ENCODE measurements around the gene KLF7.

Gene KLF7

DNA sequence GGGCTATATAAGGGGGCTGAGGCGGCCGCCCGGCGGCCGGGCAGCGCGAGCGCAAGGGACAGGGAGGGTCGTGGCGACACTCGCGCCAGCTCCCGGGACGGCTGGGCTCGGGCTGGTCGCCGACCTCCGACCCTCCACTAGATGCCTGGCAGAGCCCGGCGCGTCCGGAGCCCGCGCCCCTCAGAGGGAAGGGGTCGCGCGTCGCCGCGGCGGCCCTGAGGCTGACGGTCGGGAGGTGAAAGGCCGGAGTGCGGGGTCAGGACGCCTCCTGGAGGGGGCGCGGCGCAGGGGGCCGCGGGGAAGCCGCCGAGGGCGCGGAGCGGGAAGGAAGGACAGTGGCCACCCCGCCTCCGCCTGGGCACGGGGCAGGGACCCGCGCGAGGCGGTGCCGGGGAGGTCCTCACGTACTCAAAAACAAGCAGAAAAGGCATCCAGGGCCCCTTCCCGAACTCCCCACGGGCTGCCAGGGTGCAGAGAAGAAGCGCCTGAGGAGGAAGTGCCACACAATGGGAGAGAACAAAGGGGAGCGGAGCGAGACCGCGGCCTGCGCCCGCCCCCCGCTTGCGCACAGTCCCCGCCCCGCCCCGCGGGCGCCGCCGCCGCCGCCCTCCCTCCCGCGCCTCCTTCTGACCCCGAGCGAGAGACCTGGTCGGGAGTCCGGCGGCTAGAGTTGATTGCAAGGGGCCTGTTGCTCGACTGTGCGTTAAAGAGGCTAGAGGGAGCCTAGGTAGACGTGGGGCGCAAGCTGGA, 776 bp upstream of the KLF7 start:
- peak; percentile 75 for DNase-seq

DNA sequence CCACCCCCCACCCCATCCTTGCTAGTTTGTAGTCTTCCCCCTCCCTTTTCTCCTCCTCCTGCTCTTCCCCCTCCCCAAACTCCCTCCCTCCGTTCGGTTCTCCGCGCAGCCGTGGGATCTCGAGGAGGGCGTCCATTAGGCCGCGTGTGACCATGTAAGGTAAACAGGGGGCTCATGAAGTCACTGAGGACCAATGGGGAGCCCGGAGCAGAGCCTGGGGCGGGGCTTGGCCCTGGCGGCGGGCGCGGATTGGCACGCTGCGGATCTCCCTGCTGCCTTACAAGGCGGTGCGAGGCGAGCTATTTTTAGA, 246 bp upstream of the KLF7 start:
- peak; percentile 96 for DNase-seq

DNA sequence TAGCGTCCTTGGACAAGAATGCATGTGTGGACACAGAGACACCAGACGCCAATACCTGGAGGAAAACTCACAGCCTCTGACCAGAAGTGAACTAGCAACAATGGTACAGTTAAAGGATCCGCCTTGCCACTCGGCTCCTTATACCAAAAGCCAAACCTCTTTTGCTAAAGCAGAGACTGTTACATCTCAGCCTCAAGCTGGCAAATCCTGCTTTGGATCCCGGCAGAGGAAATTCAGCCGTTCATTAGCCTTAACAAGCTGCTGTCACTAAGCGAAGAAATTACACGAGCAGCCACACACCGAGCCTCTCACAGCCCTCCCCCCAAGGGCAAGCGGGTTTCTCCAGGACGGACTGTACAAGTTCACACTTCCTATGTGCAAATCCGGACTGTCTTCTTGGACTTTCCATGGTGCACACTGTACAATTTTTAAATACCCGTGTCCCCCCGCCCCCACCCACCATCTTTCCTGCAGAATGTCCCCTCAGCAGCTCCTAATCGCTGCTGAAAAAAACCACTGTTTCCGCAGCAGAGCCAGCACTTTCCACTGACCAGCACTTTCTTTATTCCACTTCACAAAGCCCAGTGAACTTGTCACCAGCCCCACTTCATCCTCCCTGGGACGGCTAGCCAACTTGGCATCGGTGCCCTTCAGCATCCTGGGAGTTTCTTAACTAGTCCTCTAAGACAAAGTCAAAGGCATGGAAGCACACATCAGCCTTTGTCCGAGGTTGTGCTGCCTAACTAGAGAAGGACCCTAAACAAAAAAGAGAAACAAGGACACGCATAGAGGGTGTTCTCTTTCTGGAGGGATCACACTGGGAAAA, 1.5 kb downstream of the KLF7 start:
- peak; percentile 44 for DNase-seq

DNA sequence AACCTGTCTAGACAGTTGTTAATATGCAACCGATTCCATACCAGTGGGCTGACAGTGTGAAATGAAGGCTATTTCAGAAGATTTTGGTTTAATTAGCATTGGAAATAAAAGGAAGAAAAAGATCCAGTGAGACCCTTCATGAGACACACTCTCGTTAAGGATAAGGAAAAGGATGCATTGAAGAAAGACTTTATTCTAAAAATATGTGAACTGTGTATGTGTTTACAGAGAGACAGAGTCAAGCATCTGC, 2.1 kb downstream of the KLF7 start:
- DNase-seq = no peak

DNA sequence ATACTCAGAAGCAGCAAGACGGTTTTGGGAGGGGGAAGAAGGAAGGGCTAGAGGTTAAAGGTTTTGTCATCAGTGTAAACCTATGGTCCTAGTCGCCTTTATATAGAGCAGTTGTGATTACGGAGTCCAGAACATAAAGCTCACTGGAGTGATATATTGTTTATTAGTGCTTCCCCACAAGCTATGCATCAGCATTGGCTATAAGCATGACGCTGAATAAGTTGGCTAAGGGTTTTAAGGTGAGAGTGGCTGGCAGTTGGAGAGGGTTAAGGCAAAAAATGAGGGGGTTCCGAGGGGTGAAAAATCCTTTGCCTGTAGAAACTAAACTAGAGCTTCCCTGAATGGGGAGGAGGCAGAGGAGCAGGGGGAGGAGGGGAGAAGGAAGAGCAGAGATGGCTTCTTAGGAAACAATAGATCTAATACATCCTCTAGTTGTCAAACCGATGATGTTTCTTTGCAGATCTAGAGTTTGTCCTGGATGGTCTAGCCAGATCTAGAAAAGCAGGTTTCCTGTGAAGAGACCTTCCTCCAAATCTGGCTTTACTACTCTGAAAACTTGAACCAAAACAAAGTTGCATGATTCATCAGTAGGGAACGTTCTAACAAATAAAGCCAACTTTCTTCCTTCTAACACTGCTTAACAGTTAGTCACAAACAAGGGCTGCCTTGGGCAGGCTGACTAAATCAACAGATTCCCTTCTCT, 2.5 kb downstream of the KLF7 start:
- peak; percentile 63 for DNase-seq

DNA sequence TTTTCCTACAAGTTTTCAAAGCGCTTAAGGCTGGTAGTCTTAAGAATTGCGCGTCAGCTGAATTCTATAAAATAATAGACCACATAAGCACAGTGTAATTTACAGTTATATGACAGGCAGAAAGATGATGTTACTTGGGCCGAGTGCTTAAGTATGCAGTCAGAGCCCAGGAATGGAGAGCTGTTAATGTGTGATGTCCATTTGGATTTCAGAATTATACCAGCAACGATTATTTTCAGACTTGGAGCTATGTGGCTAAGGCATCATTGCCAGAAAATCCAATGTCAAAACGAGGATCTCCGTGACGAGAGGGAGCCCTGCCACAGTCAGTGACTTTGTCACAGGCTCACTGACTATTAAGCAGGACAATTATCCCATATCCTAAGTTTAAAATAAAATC, 3.4 kb downstream of the KLF7 start:
- no peak for DNase-seq

DNA sequence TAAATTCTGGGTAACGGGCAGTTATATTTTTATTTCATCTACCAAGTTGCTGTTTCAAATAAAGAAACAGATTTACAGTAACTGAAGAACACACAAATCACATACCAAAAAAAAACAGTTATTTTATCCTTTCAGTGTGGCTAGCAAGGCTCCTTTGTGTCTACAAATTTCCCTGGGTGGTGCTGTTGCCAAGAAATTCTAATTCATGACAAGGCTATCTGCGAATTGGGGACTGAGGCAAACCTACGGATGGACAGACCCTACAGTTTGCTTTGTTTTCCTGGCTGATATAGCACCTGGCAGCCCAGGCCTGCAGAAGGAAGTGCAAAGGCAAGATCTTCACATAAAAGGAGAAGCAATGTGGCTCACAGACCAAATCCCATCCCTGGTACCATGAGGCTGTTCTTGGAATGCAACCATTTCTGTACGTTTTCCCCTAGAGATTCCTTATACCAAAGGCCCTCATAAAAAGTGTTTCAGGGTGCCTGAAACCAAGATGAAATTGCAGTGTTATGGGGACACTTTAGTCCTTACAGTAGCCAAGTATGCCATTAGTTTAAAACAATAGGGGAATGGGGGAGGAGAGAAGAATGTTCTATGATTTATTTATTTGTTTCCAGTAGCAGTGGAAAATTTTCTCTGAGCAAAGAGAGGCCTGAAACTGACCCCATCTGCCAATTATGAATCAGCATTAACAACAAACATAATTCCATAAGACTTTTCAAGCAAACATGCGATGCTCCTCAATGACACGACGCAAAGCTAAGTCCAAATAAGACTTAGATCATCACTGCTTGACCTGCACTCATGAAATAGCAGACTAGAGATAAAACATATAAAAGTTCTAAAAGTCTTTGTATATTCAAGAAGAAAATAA, 4.3 kb downstream of the KLF7 start:
- DNase-seq = no peak

DNA sequence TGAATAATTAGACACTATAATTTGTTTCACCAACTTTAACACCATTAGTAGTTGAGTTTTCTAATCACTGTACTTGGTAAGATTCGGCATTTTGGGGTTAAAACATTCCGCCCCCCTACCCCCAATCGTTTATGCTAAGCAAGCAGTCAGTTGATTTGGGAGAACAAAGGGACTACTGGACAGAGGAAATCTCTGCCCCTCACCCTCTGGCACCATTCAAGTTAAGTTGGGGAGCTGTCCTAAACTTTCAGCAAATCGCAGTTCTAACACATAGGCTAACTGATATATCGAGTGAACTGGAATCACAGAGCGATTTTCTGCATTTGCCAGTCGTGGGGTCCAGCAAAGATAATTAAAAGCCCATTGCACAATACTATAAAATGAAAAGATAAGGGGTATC, 5.6 kb downstream of the KLF7 start:
- no peak for DNase-seq

DNA sequence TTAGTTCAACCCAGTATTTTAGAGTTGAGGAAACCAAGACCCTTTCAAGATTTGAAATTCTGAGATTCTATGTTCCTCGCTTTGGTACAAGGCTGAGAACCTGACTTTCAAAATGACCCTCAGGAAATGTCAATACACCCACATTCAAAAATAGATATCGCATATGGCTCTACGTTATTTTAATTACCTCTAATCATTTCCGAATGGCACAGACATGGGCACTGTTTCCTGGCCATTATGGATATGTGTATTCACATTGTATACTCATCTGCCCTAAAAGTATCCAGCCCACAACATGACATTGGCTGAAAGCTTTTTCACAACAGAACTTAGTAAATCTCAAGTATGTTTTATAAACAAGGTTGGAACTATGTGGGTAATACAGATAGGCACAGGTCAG, 6.7 kb downstream of the KLF7 start:
- no peak for DNase-seq

DNA sequence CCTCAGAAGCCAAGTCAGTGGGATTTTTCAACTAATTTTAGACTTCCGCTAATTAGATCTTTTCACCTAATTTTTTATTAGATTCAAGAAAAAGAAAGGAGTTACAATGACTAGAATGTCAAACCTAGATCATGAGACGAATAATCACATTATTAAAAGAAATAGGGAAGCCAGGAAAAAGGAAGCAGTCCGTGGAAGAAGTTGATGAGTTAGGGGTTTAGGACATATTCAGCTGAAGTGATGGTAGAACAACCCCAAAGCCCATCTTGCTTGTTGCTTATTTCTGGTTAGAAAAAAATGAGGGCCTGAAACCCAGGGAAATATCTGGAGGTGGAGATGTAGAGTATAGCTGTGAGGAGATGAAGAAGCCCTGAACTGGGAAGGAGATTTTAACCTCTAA, 8.0 kb downstream of the KLF7 start:
- DNase-seq = no peak

DNA sequence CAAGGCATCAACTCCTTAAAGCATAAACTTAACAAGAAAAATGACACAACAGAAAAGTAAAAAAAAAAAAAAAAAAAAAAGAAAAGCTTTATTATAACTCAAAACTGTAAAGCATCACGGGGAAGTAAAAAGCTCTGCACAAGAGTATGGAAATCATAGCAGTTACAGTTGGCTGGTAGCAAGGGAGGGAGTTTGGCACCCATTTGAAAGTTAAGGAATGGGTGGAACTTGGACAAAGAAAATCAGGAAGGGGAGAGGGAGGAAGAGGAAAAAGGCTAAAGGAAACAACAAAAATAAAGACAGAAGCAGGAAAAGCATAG, 8.6 kb downstream of the KLF7 start:
- no peak for DNase-seq

DNA sequence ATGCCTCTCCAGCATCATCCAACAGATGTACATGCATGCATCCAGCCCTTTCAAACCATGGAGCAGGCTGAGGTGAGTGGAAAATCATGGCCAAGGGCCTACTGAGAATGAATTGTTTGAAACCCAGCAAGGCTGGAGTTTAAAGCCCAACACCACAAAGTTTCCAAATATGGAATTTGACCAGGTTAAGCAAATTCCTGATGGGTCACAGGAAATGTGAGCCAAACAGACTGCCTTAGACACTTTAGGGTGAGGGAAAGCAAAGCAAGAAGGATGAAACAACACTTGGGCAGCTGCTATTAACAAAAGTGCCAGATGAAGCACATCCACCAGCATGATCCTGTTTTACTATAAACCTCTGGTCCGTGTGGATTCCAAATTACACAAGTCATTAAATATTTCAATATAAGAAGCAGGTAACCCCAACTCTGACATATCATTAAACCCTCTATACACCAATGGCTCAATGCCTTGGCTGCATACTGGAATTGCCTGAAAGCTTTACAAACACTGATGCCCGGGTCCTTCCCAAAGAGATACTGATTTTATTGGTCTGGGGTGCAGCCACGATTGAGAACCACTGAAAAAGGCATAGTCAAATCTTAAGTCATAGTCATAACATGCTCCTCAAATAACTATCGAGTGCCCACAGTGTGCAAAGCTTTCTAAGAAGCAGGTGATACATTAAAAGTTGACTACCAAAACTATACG, 9.1 kb downstream of the KLF7 start:
- no peak for DNase-seq

DNA sequence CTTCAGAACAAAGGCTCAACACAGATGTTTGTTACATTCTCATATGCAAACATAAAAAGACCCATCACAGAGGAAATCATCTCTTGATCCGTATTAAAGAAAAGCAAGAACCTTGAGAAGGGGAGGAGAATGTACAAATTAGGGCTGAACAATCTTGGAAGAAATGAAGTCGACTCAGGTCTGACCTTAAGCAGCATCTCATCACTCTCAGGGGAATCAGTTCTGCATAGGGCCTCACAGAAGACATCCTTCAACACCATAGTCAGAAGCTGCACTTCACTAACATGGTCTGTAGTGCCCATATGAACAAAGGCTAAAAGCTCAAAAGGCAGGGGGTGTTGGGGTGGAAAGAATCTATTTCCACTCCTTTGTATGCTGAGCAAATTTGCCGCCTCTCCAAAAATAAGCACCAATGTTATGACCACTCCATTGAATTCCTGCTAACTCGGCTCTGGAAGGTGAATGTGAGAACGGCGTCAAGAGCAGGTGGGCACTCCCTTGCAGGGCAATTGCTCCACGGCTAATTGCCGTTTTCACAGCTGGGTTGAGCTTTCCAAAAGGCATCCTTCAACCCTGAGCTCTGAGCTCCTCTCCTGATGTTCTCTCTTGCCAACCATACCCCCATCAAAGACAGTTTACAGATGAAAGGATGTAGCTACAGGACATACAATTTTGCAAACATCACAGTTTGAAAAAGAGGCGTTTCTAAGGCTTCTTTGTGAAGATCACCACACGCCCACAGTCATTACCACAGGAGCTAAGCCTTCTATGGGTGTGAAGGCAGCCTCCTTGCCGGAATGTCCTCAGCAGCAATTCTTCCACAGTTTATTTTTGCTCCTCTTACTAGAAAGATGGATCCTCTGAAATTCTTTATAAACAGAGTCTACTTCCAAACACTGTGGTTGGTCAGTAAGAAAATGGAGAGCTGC, 10.0 kb downstream of the KLF7 start:
- peak; percentile 34 for DNase-seq

DNA sequence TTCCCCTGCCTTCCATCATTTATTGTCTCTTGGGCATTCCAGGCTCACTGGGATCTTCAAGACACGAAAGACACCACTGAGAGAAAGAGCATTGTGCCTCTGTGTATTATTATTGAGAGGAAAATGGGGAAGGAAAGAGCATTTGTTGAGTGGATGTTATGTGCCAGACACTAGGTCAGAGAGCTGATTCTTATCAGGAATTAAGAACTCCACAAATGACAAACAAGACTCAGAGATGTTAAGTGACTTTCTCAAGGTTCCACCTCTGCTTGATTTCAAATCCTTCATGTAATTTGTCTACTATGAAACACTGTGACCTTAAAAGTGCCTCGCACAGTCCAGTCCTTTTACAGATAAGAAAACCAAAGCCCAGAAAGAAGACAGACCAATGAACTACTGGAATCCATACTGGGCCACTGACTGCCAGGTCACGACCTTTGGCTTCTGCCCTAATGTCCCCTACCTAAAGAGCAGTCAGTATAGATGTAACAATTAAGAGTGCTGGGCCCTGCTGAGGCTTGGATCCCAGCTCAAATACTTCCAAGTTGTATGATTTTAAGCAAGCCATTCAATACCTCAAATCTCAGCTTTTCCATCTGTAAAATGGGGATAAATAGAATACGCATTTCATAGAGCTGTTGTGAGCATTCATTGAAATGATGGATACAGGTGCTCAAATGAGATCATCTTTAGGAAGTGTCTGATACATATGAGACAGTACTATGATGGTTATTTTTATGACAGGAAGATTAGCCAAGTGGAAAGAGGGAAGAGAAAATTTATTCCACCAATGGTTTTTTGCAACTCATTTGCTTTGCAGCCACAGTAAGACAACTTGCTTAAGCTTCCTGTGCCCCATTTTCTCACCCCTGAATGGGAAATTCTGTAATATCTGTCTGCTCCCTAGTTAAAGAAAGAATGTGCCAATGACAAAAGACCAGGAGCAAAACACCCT, 10.9 kb downstream of the KLF7 start:
- no peak for DNase-seq

DNA sequence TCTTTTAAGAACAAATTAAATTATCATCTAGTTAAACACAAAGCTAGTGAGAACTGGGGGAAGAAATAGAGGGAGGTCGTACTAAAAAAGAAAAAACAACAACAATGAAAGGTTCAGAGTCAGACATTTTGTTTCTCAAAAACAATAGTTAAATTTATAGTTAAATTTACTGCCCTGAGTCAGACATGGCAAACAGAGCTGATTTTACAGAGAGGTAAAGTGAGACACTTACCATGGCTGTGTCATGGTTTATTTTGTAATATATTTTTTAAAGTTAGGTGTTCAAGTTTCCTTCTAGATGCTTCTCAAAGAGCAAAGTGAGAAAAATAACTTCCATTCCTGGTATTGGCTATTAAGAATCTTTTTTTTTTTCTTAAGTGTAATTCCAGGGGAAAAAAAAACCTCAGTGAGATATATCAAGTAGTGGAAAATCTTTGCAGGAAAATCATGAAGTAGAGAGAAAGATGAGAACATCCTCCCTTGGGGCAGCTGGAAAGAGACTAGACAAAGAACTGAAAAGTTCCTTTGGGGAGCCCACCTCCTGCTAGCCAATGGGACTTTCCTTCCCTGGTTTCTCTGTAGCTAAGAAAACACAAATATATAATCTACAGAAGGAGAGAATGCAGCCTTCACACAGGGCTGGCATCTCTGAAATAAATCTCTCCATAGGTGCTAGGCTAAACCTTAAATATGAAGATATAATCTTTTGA, 12.3 kb downstream of the KLF7 start:
- no peak for DNase-seq

DNA sequence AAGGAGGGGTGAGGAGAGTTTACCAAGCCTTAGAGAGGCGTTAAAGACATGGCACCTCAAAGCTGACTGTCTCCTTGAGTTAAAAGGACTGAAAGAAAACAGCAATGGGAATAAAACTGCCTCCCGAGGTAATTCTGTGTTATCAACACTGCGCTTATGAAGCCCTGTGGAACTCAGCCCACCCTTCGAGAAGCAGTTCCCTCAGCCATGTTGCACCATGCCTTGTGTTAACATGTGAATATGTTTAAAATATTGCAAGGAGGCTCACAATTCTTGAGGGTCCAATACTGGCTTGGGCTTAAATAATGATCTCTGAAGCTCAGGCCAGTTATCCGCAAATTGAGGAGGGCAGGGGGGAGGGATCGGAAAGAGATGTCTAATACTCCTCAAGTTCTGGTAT, 14.7 kb downstream of the KLF7 start:
- no peak for DNase-seq

DNA sequence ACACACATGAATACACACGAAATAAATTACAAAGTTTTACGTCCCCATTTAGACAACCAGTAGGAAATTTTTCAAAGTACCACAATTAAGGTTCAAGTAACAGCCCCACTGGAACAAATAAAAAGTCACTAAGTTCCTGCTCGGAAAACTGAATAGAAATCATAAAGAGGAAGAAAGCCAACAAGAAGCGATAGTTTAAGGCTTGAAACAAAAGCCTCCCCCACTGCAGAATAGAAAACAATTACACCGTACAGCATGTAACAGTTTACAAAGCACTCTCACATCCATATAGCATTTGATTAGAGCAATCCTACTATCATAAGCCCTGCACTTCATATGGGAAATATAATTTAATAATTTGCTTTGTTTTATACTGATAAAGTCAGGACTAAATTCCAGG, 15.5 kb downstream of the KLF7 start:
- DNase-seq = no peak

DNA sequence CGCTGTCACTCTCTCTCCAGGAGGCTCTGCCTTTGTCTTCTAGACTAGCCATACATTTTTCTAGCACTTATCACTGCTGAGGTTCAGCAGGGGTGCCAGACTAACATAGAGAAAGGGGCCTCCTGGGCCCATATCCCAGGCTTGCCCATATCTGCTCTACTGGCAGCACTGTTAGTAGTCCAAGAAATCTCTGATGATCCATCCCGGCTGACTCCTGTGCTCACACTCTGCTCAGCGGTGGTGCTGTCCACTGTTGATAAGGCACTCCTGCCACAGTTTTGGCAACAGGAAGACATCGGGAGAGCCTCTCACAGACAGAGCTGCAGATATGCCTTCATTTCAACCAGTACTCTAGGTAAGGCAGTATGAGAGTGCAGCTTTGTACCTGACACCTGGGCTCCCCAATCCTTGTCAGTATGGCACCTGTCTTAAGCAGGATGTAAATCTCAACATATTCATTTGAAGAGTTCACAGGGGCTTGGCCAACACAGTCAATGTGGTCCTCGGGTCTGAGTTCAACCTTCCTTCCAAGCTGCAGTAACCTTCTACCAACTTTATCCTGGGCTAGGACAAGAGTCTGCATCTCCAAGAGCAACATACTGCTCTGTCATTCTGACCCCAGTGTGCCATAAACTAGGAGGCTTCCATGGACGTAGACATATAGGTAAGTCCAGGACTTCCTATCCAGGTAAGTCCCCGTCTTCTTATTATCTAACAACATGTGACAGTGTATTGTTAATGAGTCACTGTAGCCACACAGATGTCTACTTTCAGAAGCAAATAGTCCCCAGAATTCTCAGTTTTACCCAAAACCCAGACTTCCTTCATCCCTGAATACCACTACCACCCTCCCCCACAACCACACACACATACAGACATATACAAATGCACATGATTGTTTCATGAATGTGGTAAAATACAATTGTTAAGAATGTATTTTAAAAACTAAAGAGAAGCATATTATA, 16.2 kb downstream of the KLF7 start:
- DNase-seq = no peak

DNA sequence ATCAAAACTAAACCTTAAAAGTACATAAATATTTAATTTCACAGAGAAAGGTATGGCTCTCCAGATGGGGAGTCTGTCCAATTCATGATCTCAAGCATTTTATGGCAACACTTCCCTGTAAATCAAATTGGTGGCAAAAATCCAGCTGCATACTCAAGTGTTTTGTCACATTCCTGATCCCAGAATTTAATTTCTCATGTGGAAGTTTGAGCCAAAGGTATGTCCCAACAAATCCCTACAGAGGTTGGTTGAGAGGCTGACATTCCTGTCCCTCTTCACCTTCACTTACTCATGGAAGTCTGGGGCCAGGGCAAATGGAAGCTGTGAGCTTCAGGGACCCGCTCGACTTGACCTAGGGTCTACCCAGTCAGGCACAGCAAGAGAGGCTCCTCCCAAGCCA, 17.7 kb downstream of the KLF7 start:
- DNase-seq = no peak
